Epithelial cell of proximal tubule (primary cell): ENCODE data around the gene PIK3R4. TPM values are rescaled to one million over a fixed set of nuclear protein-coding genes. Genes with fewer than 3 reads are reported as not detected.

Experiments
- DNase-seq: peaks from one replicate; pipeline ENCODE4 v3.0.0-alpha.2; 2011; ENCODE audit warnings: low read depth
- H3K4me3 ChIP-seq: 2 replicates; pipeline ENCODE4 v1.5.1; 2011; ENCODE audit warnings: low read depth, mild to moderate bottlenecking, low read length
- total RNA-seq: library from RNA; depleted of rRNA; stranded (reverse); fragments of >200 nt; gene quantifications from 2 replicates; pipeline ENCODE4 v1.2.3, GENCODE V29; 2015
- TF ChIP-seq, protein P1 (sequence below): conservative IDR thresholded peaks from 2 replicates; pipeline ENCODE4 v1.5.1; 2012; ENCODE audit warnings: low read depth, mild to moderate bottlenecking, low read length

Gene PIK3R4
- total RNA-seq, 1 donor from 2014 or later: 45.3 TPM

DNA sequence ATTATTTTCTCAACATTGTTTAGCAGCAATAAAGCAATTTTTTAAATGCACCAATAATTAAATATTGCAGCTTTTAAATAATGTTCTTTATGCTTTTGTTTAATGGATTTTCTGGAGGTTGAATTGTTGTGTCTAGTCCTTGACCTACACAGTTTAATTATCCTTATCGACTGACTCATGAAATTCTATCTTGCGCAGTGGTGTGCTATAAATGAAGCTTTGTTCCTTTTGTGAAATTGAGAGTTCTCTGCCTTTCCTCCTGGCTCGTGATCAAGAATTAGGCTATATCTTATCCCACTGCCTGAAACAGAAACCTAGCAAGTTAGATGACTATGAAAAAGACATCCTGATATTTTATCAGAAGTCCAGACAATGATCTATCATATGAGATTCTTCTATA, 37.0 kb upstream of the PIK3R4 start:
- no peak overlapping the region for H3K4me3 ChIP-seq
- DNase-seq: no peak
- TF ChIP-seq, protein P1, sequence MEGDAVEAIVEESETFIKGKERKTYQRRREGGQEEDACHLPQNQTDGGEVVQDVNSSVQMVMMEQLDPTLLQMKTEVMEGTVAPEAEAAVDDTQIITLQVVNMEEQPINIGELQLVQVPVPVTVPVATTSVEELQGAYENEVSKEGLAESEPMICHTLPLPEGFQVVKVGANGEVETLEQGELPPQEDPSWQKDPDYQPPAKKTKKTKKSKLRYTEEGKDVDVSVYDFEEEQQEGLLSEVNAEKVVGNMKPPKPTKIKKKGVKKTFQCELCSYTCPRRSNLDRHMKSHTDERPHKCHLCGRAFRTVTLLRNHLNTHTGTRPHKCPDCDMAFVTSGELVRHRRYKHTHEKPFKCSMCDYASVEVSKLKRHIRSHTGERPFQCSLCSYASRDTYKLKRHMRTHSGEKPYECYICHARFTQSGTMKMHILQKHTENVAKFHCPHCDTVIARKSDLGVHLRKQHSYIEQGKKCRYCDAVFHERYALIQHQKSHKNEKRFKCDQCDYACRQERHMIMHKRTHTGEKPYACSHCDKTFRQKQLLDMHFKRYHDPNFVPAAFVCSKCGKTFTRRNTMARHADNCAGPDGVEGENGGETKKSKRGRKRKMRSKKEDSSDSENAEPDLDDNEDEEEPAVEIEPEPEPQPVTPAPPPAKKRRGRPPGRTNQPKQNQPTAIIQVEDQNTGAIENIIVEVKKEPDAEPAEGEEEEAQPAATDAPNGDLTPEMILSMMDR: no peak

DNA sequence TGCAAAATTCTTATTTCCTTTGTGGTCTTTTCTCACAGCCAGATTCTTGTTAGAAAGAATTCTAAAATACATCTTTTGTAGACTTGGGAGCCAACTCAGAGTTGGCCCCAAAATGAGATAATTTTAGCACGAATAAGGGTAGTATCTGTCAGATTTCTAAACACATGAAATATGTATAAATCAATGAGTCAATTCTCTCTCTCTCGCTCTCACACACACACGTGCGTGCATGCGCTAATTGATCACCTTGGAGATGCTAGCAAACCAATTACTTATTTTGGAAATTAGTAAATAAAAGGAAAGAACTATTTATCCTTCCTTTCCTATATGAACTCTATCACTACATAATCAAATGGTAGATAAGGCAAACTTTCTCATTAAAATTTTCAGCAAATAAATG, 32.9 kb upstream of the PIK3R4 start:
- no peak overlapping the region for H3K4me3 ChIP-seq
- no peak for DNase-seq
- TF ChIP-seq, protein P1: no peak

DNA sequence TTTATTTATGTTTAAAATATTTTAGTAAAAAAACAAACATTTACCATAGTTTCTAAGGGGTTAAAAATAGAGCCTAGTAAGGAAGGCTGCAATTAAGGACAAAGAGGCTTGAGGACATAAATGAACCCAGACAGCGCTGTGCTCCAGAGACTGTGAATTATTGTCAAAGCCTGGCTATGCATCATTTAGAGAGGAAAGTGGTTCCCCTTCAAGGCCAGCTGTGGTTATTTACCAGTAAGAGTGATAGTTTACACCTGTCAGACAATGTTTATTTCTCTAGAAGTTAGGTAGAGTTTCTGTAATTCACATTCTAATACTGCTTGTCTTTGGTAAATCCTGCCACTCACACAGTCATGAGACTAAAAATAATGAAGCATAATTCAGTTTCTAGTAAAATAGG, 32.4 kb upstream of the PIK3R4 start:
- no peak for DNase-seq
- no peak overlapping the region for H3K4me3 ChIP-seq
- TF ChIP-seq, protein P1: no peak

DNA sequence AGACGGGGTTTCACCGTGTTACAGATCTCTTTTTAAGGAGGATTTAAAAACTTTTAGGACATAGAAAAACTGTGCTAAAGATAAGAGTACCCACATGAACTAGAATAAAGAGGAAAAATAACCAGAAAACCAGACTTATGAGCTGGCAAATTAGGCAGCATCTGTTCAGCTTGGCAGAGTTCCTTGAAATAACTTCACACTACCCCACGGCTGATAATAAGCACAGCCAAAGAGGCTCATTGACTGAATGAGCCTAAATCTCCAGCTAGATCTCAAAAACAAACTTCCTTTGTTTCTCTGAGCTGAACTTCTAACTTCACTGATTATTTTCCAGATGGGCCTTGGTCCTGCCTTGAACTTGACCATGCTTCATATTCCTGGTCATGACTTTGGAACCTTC, 26.7 kb upstream of the PIK3R4 start:
- no peak for DNase-seq
- no peak overlapping the region for H3K4me3 ChIP-seq
- TF ChIP-seq, protein P1: no peak

DNA sequence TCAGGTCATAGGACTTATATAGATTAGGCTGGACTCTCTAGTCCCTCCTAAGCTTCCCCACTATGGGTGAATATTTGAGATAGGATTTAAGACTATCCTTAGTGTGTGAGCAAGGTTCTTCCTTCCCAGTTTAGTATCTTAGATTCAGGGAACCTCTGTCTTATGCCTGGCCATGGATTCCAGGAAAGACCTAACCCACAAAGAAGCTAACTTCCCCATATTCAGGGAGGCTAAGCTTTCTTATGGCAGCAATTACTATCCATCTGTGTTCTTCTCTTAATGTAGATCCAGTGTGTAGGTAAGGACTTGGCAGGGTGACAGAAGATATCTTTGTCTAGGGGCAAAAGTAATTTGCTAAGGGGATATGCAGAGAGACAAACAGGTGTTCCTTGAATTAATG, 25.5 kb upstream of the PIK3R4 start:
- TF ChIP-seq, protein P1: no peak
- DNase-seq: no peak
- no peak overlapping the region for H3K4me3 ChIP-seq

DNA sequence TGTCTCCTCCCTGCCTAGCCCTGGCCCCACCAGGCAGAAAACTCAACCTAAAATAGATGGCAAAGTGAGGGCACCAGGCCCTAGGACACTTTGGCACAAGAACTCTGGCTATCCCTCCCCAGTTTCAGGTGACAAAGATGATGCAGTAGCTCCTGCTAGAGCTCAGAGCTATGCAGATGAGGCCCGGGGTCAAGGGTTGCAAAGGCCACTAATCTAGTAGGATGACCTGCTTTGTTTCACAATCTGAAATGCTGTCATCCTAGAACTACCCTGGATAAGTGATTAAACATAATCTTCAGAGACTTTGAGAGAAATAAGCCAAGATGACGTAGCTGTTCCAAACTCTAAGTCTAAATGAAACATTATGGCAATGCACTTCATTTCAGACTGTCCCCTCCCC, 24.0 kb upstream of the PIK3R4 start:
- no peak for DNase-seq
- TF ChIP-seq, protein P1: no peak
- no peak overlapping the region for H3K4me3 ChIP-seq

DNA sequence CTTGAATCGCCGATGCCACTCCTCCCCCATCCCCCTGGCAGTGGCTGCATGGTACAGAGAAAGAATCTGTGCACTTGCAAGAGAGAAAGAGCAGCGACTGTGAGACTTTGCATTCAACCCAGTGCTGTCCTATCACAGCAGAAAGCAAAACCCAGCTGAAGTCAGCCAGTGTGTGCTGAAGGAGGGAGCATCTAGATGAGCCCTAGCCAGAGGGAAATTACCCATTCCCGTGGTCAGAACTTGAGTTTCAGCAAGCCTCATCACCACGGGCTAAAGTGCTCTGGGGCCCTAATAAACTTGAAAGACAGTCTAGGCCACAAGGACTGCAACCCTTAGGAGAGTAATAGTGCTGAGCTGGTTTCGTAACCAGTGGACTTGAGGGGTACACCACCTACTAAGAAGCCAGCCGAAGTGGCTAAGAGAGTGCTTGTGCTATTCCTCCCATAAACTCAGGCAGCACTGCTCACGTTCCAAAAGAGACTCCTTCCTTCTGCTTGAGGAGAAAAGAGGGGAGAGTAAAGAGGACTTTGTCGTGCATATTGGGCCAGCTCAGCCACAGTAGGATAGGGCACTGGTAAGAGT, 15.2 kb upstream of the PIK3R4 start:
- DNase-seq: no peak
- TF ChIP-seq, protein P1: no peak
- no peak overlapping the region for H3K4me3 ChIP-seq
